GM18858 (cell line): ENCODE measurements around the gene PTTG1IP2.
"Not testable (repeated sequence)": the region's sequence is repeated elsewhere in the genome, so short reads cannot be mapped to it uniquely, and the experiment has no call there.

ENCODE experiments used
- ATAC-seq: cut with Tn5 transposase; IDR thresholded peaks from one replicate; pipeline ENCODE4 v1.9.1; 2021; ENCODE audit not compliant: unreplicated experiment

The PTTG1IP2 gene

GRCh38 chr7:90469554-90469953, at the start of gene PTTG1IP2:
TSS of gene PTTG1IP2 (plus strand) at chr7:90469639. CDS start at chr7:90469787, 148 bp downstream.
- ATAC-seq = no peak

- ATAC-seq = no peak
Measured at GRCh38 chr7:90421651-90422050, 47.8 kb upstream of the PTTG1IP2 start.

- ATAC-seq = peak; percentile 98
Measured at GRCh38 chr7:90424720-90425119, 44.7 kb upstream of the PTTG1IP2 start.

- ATAC-seq = no peak
Measured at GRCh38 chr7:90425376-90425775, 44.1 kb upstream of the PTTG1IP2 start.

- no peak for ATAC-seq
Measured at GRCh38 chr7:90430614-90431460, 38.6 kb upstream of the PTTG1IP2 start.

GRCh38 chr7:90432752-90433151, 36.7 kb upstream of the PTTG1IP2 start:
- no peak for ATAC-seq

GRCh38 chr7:90433221-90433620, 36.2 kb upstream of the PTTG1IP2 start:
- ATAC-seq = no peak

- ATAC-seq = no peak
Measured at GRCh38 chr7:90445633-90446032, 23.8 kb upstream of the PTTG1IP2 start.

- ATAC-seq = no peak
Measured at GRCh38 chr7:90446137-90446899, 23.1 kb upstream of the PTTG1IP2 start.

- ATAC-seq = no peak
Measured at GRCh38 chr7:90453259-90453891, 16.1 kb upstream of the PTTG1IP2 start.

GRCh38 chr7:90453931-90454330, 15.5 kb upstream of the PTTG1IP2 start:
- no peak for ATAC-seq

GRCh38 chr7:90455163-90456030, 14.0 kb upstream of the PTTG1IP2 start:
- ATAC-seq = peak; percentile 66

- no peak for ATAC-seq
Measured at GRCh38 chr7:90458104-90458503, 11.3 kb upstream of the PTTG1IP2 start.

GRCh38 chr7:90459888-90460287, 9.6 kb upstream of the PTTG1IP2 start:
- ATAC-seq = no peak

GRCh38 chr7:90461219-90461618, 8.2 kb upstream of the PTTG1IP2 start:
- no peak for ATAC-seq

GRCh38 chr7:90463151-90463628, 6.2 kb upstream of the PTTG1IP2 start:
- ATAC-seq = not testable (repeated sequence)

- no peak for ATAC-seq
Measured at GRCh38 chr7:90465816-90466215, 3.6 kb upstream of the PTTG1IP2 start.

GRCh38 chr7:90472805-90473540, 3.5 kb downstream of the PTTG1IP2 start:
- no peak for ATAC-seq

- ATAC-seq = no peak
Measured at GRCh38 chr7:90473814-90474213, 4.4 kb downstream of the PTTG1IP2 start.
